GM21737 (cell line): ENCODE data around the gene TRPM5.

Experiments used
- ATAC-seq: cut with Tn5 transposase; IDR thresholded peaks from one replicate; pipeline ENCODE4 v1.9.1; 2021; ENCODE audit warnings: mild to moderate bottlenecking, moderate library complexity; ENCODE audit not compliant: unreplicated experiment

TRPM5 gene

DNA sequence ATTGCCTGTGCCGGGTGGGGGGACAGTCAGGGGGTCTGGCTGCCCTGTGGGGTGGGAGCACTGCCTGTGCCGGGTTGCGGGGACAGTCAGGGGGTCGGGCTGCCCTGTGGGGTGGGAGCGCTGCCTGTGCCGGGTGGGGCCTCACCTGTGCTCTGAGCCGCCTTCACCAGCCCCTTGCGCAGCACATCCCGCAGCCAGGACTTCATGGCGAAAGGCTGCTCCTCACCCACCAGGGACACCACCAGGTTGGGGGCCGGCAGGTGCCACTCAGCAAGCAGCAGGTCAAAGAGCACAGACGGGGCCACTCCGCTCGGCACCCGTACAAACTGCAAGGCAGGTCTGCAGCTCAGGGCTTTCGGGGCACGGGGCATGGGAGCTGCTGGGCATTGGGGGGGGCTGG lies 22.3 kb downstream of the TRPM5 start:
- no peak for ATAC-seq

DNA sequence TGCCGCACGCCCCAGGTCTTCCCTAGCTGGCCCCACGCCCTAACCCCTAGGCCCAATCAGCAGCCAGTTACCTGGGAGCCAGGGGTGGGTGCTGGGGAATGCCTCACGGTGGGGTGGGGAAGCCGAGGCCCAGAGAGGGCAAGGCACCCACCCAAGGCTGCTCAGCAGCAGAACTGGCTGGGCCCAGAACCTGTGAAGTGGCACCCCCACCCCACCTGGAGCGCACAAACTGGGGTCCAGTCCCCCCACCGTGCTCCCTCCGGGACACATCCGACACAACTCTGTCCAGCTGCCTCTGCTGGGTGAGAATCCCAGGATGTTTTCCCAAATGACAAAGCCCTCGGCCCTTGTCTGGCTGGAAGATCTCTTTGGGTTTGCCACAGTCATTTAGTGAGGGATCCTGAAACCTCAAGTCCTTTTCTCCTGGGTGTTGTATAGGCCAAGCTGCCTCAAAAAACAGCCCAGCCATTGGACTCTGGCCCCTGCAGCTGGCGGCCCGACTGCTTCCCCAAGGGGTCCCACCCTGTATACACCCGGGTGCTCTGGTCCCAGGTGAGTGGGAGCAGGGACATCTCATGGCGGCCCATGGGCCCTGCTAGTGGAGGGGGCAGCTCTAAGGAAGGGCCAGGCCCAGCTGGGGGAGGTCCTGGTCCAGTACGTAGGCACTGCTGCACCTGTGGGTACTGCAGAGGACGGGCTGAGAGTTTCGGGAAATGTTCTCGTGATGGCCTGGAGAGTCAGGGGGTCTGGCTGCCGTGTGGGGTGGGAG lies 22.9 kb downstream of the TRPM5 start:
- ATAC-seq, result no peak

DNA sequence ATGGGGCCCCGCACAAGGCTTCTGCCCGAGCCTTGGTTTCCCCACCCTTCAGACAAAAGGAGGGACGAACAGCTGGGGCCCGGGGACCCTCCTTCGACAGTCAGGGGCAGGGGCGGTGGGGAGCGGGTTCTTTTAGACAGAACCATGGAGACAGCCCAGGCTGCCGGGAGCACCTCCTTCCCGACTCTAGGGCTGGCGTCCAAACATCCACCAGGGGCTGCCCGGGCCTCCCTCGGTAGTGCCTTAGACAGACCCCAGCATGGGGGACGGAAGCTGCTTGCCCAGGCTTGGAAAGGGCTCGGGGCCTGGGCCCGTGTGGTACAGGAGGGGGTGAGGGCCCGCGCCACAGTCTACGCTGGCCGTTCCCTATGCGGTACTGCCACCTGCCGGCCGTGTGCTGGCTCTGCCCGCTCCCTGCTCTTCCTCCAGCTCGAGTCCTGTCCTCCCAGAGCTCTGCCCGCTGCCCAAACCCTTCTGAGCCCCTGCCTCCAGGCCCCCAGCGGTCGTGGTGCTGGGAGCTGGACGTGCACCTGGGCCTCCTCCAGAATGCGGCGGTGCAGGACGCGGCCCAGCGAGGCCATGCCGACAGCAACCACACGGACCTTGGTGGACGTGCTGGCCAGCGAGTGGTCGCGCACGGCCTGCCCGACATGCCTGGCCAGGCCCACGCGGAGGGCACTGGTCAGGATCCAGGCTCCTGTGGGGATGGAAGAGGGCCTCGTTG lies 23.6 kb downstream of the TRPM5 start:
- ATAC-seq, result no peak

DNA sequence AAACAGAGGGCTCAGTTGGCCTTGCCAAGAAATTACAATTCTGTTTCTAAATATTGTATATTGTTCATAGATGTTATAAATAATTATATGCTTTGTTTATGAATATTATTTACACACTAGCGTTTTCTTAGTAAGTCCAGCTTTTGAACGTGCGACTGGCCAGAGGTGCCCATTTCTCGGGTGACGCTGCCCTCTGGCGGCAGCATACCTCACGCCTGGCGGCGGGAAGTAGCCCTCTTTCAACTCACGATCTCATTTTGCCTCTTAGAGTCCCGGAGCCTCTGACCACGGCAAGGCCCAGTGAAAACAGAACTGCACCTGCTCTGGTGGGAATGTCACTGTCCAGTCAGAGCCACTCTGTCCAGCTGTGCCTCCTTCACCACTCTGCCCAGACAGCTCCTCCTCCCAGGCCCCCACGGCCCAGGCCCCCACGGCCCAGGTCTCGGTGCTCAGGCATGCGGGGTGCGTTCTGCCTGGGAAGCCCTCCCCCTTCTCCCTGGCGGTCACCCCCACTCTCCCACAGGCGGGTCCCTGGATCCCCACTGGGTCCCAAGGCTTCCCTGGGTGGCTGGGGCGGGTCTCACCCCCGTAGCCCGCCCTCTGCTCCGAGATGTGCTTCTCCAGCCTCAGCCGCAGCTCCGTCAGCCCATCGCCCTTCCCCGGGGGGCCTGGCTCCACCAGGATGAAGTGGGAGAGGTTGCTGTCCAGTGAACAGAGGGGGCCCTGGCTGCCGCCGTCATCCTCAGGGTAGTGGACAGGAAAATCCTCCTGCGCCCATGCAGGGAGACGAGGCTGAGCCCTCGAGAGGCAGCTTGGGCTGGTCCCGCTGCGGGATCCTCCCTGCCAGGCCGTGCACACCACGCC lies 24.4 kb downstream of the TRPM5 start:
- no peak for ATAC-seq

DNA sequence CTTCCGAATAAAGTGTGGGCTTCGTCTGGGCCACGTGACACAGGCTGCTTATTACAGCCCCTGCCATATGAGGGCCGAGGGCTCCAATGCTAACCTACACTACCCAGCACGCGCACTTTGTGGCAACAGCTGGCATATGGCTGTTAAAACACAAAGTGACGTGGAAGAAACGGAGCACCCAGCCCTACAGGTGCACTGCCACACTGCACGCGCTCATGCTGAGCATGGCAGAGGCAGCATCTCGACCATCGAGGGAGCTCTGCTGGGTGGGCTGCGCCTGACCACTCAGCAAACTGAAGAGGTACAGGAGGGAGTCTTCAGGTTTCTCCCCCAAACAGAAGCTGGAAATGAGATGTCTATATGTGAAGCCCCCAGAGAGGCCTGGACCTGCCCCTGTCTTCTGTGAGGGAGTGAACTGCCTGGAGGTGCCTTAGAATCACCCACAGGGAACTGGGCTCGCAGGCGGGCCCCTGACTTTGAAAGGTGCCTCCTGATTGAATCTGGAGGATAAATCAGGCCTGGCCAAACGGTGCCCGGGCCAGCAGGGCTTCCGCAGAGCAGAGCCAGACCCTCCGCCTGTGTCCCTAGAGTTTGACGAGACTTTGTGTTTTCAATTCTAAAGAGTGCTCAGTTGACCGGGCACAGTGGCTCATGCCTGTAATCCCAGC lies 25.5 kb downstream of the TRPM5 start:
- no peak for ATAC-seq

DNA sequence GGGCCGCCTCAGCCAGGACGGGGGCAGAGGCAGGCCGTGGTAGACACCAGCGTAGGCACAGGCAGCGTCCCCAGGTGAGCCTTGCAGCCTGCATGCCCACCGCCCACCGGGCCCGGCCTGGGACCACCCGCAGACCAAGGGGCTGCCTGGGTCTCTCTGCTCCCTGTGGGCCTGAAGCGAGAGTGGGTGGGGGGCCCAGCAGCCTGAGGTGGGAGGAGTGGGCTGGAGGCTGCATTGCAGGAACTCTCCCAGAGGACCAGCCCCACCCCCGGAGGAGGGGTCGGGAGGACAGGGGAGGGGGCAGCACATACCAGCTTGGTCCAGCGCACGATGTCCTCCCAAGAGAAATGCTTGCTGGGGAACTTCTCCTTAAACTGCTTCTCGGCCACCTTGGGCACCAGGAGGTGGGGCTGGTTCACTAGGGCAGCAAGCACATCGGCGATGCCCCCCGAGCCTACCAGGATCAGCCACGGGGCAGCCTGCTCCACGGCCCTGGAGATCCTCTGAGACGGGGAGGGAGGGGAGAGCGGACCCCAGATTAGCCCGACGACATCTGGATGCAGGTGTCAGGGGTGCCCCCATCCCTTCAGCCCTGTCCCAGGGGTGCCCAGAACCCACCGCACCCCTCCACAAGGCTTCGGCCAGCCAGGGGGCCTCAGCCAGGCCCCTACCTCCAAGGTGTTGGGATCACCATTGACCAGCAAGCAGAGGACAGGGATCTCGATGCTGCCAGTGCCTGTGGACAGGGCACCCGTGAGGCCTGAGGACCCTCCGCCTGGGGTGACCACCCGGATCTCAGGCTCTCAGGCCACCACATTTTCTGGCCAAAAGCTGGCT lies 26.2 kb downstream of the TRPM5 start:
- ATAC-seq, result no peak

DNA sequence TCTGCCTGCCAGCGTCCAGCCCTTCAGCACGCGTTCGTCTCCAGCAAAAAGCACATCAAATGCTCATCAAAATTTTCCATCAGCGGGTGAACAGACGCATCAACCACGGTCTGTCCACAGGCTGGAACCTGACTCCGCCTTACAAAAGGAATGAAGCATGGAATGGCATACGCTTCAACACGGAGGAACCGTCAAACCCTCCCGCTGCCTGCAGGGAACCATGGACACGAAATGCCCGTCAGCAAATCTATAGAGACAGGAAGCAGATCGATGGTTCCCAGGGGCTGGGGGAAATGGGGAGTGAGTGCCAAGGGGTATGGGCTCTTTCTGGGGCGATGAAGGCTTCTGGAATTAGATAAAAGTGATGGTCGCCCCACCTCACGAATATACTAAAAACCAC lies 27.5 kb downstream of the TRPM5 start:
- no peak for ATAC-seq

DNA sequence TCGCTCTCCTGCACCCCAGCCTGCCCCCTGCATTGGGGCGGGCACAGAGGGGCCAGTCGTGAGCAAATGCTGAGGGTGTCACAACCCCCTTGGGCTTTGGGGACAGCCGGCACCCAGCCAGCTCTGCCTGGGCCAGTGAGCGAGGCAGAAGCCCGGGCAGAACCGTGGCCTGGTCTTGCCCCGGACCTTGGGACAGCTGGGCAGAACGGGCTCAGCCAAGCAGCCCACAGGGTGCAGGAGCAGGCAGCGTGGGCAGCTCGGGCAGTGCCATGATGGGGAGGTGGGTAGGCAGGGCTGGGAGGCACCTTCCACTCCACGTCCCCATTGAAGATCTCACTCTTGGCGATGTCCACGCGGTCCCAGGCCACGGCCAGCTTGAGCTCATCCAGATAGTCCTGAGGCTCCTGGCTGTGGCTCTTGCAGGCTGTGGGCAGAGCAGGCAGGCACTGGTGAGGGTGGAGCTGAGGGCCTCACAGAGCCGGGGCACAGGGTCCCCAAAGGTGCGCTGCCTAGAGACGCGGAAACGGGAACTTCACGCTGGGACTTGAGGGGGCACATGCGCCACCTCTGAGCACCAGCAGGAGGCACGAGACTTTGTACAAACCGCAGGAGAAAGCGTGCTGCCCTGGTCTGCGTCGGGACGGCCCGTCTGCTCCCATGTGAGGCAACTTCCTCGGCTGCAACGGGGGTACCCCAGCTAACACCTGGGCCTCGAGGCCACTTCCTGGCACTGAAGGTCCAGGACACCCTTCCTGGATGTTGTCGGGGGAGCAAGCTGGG lies 28.5 kb downstream of the TRPM5 start:
- no peak for ATAC-seq

DNA sequence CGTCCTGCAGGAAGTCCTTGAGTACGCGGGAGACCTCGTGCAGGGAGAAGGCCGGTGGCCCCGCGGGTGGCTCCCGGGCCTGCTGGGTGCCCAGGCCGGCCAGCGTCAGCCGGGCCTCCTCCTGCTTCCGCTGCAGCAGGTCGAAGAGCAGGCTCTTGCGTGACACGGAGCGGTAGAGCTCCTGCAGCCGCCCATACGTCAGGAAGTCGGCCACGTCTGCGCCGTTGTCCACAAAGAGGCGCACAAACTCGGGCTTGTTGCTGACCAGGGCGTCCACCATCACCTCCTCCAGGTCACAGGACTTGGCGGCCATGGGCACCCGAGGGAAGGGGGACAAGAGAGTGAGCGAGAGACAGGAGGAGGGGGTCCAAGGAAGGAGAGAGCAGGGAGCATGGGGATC lies 29.1 kb downstream of the TRPM5 start:
- ATAC-seq, result no peak

DNA sequence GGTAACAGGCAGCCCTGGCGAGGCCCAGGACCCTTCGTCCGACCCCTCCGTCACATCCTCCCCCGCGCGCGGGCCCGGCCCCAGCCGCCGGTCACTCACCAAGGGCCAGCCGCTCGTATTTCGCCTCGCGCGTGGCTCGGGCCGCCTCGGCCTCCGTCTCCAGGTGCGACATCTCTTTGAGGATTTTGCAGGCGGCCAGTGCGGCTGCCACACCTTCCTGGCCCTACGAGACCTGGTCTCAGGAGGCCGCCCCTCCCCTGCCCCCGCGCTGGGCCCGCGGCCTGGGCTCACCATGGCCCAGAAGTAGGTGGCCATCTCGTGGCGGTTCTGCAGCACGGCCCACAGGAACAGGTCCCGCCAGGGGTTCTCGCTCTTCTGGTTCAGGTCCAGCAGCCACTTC lies 29.7 kb downstream of the TRPM5 start:
- no peak for ATAC-seq

DNA sequence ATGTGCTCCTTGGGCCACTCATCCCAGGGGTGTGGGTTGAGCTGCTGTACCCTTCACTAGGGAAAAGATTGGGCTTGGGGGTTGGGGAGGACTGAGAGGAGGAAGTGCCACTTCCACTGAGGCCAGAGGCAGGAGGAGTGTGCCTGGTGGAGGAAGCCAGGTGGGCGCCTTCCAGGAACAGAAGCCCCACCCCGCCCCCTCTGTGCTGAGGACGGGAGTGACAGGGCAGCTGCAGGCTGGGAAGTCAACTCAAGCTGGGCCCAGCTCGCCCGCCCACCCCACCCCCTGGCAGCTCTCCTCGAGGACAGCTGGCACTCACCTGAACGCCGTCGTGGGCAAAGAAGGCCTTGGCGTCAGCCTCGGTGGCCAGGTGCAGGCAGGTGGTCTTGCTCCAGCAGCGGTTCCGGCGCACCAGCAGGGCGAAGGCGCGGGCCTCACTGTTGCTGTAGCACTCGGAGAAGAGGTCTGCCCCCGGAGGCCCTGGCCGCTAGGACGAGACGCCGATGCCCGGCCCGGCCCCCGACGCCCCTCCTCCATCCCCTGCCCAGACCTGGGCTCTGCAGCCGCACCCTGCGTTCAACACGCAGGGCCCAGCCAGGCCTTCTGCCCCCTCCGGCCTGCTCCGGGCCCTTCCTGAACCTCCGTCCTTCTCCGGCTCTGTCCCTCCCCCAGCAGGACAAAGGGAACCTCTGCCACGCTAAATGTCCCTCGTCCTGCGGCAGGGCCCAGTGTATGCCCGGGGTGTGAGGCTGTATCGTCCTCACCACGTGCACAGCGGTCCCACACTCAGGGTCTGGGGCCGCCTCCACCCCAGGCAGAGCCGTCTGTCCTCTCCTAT lies 30.4 kb downstream of the TRPM5 start:
- ATAC-seq, result no peak

DNA sequence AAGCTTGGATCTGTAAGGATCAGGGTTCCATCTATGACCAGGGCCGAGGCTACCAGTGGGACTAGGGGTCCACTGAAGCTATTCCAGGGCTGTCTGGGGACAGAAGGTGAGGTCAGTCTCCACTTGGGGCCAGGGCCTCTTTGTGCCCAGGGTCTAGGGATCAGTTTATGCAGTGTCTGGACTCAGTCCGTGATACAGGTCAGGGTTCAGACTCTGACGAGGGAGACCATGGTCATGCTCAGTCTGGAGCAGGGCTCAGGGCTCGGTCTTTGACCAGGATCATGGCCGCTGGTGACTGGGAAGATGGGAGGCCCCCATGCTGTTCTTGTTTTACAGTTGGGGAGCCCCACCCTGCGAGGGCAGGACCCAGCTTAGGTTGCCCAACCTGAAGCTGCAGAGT lies 32.0 kb downstream of the TRPM5 start:
- ATAC-seq, result no peak

DNA sequence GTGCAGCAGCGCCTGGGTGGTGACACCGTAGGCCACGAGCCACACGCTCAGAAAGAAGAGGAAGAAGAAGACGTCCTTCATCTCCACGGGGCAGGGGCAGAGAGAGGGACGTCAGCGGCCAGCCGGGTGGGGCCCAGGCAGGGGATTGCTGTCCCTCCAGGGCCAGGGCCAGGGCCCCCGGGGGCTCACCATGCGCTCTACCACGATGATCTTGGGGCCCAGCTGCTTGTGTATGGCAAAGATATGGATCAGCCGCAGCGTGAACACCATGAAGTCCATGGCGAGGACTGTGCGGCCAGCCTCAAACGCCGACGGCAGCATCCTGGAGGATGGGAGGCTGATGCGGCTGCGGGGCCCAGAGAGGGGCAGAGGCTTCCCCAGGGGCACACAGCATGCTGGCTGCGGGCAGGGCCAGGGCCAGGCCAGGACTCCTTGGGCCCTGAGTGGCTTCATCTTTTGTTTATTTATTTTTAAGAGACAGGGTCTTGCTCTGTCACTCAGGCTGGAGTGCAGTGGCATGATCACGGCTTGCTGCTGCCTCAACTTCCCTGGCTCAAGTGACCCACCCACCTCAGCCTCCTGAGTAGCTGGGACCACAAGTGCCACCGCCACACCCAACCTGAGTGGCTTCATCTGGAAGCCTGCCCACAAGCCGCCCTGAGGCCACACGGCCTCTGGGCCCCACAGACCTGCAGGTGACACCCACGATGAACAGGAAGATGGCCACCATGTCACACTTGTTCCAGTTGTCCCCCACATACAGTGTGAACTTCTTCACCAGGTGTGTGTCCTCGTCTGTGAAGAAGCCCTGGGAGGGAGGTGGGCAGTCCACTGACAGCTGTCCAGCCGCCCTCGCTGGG lies 32.6 kb downstream of the TRPM5 start:
- ATAC-seq, result no peak

DNA sequence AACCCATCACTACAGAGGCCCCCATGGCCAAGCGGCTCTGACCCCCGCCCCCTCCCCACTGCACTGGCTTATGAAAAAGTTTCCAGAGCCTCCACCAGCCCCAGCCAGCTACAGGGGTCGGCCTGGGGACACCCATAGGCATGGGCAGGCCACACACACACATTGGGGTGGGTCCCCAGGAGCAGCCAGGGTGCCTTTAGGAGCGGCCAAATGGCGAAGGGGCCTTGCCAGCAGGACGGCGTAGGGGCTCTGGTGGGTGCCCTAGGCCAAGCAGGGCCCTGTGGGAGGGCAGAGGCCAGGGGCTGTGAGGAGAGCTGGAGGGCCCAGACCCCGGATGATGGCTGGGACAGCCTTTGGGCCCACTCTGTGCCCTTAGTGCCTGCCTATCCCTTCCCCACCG lies 33.7 kb downstream of the TRPM5 start:
- ATAC-seq, result no peak

DNA sequence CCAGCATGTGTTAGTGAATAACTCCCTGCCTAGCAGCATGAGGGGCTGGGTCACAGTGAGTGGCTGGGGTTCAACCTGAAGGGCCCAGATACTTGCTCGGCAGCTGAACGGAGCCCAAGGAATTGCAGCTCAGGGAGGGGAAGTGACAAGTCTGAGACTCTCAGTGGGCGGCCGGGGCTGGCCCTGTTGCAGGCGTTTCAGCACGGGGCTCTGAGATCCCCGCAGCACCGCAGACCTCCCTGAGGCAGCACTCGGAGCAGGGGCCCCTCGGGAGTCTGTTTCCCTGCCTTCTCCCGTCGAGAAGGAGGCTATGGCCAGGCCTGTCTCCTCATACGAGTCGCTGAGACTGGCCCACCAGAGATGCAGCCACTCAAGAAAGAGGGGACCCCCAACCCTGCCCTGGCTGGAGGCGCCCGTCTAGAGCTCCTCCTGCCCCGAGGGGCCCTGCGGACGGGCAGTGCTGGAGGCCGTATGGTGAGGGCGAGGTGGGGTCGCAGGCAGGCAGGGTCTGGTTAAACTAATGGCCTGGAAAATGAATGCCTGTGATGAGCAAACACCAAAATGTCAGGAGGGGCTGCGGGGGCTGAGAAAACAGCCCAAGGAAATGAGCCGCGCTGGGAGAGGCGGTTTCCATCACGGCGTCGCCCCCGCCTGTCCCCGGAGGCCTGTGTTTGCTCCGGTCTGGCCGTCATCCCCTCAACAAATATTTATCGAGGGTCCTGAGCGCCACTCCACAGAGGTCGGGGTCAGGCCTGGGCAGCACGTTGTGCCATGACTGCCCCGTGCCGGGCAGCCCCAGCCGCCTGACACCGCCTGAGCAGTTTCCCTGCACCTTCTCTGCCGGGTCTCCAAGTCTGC lies 34.5 kb downstream of the TRPM5 start:
- no peak for ATAC-seq

DNA sequence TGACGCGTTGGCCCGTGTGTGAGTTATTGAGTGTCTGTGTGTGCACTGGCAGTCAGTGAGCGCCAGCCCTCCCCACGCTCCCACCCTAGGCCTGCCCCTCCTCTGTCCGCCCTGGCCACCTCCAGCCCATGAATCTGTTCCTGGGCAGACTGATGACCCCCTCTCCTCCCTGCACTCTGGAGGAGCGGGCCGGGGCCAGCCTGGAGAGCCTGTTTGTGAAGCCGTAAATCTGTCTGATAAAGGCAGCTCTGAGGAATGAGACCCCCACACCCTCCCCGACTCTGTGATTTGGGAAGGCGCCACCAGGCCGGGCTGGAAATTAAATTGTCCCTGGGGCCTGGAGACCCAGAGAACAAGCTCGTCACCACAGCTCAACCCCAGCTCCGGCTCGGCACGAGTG lies 35.2 kb downstream of the TRPM5 start:
- ATAC-seq, result no peak

DNA sequence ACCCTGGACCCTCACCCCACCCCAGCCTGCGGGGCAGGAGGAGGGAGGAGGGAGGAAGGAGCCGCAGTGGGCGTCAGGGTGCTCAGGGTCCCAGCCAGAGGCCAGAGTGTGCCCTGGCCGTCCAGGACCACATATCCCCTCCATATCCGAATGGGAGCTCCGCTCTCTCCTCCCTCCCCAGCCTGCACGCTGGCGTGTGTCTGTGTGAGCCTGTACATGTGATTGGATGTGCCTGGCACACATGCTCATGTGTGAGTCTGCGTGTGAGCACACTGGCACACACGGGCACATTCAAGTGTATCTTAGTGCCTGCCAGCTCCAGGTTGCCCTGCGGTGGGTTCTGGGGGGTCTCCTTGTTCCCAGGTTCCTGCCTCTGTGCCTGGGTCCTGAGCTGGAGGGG lies 35.6 kb downstream of the TRPM5 start:
- ATAC-seq, result no peak
